Panc1 (cell line): ENCODE results near the gene PRR19. TPM values are rescaled to one million over a fixed set of nuclear protein-coding genes. Genes with fewer than 3 reads are reported as not detected.

Experiments used
- ATAC-seq: fragments of 200-7000 bp; cut with Tn5 transposase; 2 replicates; pipeline ENCODE4 v1.9.1; 2020; ENCODE audit warnings: mild to moderate bottlenecking, moderate library complexity
- BruUV-seq: library from RNA; stranded (reverse); fragments of 400-500 nt; replicated peaks from 2 replicates; lab custom pipeline; 2021; lab: Mats Ljungman, UMichigan
- CTCF ChIA-PET: fragments of 300-600 bp; sonication (Branson Sonifier 250); formaldehyde crosslinking; loops from one replicate; lab custom pipeline; 2022; ENCODE audit warnings: antibody characterized with exemption; lab: Charles Lee
- POLR2A ChIA-PET: fragments of 300-600 bp; sonication (Branson Sonifier 250); formaldehyde crosslinking; loops from one replicate; lab custom pipeline; 2022; ENCODE audit warnings: antibody characterized with exemption; lab: Charles Lee
- DNase-seq: peaks from one replicate; pipeline ENCODE4 v3.0.0-alpha.2; 2010; ENCODE audit warnings: low read depth, low spot score
- H3K27ac ChIP-seq: 2 replicates; pipeline ENCODE4 v1.5.1; 2011; ENCODE audit warnings: mild to moderate bottlenecking, low read length, inconsistent platforms
- H3K27me3 ChIP-seq: fragments of 200-500 bp; sonication (Bioruptor generic); 2 replicates; pipeline ENCODE4 v1.6.0; 2014; ENCODE audit warnings: low read length, inconsistent platforms; ENCODE audit not compliant: control insufficient read depth, insufficient read depth
- H3K36me3 ChIP-seq: fragments of 200-500 bp; sonication (Bioruptor generic); 2 replicates; pipeline ENCODE4 v1.5.1; 2014; ENCODE audit warnings: inconsistent platforms, mild to moderate bottlenecking, low read length, moderate library complexity; ENCODE audit not compliant: control insufficient read depth, insufficient read depth
- H3K4me1 ChIP-seq: 2 replicates; pipeline ENCODE4 v1.5.1; 2011; ENCODE audit warnings: inconsistent platforms, mild to moderate bottlenecking, low read length, moderate library complexity; ENCODE audit not compliant: control insufficient read depth, insufficient read depth
- H3K4me3 ChIP-seq, 2 experiments: 2 replicates each; pipeline ENCODE4 v1.5.1; 2011 to 2012; ENCODE audit warnings: low read depth in 2 of 2, low read length in 2 of 2, mild to moderate bottlenecking in 2 of 2, inconsistent platforms in 1 of 2, moderate library complexity in 1 of 2
- H3K9me3 ChIP-seq: fragments of 200-500 bp; sonication (Bioruptor generic); 2 replicates; pipeline ENCODE4 v1.5.1; 2014; ENCODE audit warnings: low read depth, mild to moderate bottlenecking, inconsistent platforms, low read length, moderate library complexity; ENCODE audit not compliant: control insufficient read depth, insufficient read depth
- POLR2AphosphoS5 ChIP-seq: IDR thresholded peaks from 2 replicates; pipeline ENCODE4 v1.6.1; 2012; ENCODE audit warnings: mild to moderate bottlenecking, low read depth, low read length, moderate library complexity
- SIN3A ChIP-seq: IDR thresholded peaks from 2 replicates; pipeline ENCODE4 v1.6.1; 2012; ENCODE audit warnings: low read depth, mild to moderate bottlenecking, low read length, moderate library complexity, borderline replicate concordance; ENCODE audit not compliant: insufficient read depth
- TCF7L2 ChIP-seq: IDR thresholded peaks from 2 replicates; pipeline ENCODE4 v1.6.1; 2011; ENCODE audit warnings: mild to moderate bottlenecking, low read depth, low read length, inconsistent platforms
- in situ Hi-C: cut with HindIII; loops from 2 replicates; pipeline ENCODE4 v1.10.0; 2016; ENCODE audit warnings: low sequenced_read_pairs, low pct_unique_long_range_greater_than_20kb
- intact Hi-C: fragments of 100-400 bp; cut with micrococcal nuclease; formaldehyde crosslinking; loops from one replicate; pipeline ENCODE4 v1.10.0; 2022; ENCODE audit not compliant: unreplicated experiment
- total RNA-seq: library from RNA; stranded (reverse); gene quantifications from one replicate; pipeline ENCODE4 v1.2.1, GENCODE V29; 2021; ENCODE audit not compliant: unreplicated experiment
- TF ChIP-seq, protein P1 (sequence below), 2 experiments: IDR thresholded peaks; 2 replicates each; pipeline ENCODE4 v1.6.1; 2011 to 2012; ENCODE audit warnings: low read depth in 2 of 2, control low read depth in 1 of 2, low read length in 1 of 2, mild to moderate bottlenecking in 1 of 2, moderate library complexity in 1 of 2; ENCODE audit not compliant: insufficient read depth in 1 of 2
- TF ChIP-seq, protein P2 (sequence below): fragments of 450-650 bp; IDR thresholded peaks from 2 replicates; pipeline ENCODE4 v1.5.1; 2017; ENCODE audit warnings: mild to moderate bottlenecking

Gene PRR19
- total RNA-seq, 1 experiment from 2014 or later = 2.1 TPM

DNA sequence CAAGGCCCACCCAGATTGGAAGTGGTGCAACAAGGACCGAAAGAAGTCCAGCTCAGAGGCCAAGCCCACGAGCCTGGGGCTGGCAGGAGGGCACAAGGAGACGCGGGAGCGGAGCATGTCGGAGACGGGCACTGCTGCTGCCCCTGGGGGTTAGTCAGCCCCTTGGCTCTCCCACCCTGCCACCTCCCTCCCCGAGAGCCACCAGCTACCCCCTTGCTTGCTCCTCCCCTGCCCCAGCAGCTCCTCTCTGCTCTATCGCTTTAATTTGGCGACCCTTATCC lies 14.2 kb upstream of the PRR19 start:
- H3K36me3 ChIP-seq = no peaks in the 10 kb centered on the region; the same call in 1 of the 2 replicates
- intact Hi-C loops = no loop called here
- TF ChIP-seq, protein P1, sequence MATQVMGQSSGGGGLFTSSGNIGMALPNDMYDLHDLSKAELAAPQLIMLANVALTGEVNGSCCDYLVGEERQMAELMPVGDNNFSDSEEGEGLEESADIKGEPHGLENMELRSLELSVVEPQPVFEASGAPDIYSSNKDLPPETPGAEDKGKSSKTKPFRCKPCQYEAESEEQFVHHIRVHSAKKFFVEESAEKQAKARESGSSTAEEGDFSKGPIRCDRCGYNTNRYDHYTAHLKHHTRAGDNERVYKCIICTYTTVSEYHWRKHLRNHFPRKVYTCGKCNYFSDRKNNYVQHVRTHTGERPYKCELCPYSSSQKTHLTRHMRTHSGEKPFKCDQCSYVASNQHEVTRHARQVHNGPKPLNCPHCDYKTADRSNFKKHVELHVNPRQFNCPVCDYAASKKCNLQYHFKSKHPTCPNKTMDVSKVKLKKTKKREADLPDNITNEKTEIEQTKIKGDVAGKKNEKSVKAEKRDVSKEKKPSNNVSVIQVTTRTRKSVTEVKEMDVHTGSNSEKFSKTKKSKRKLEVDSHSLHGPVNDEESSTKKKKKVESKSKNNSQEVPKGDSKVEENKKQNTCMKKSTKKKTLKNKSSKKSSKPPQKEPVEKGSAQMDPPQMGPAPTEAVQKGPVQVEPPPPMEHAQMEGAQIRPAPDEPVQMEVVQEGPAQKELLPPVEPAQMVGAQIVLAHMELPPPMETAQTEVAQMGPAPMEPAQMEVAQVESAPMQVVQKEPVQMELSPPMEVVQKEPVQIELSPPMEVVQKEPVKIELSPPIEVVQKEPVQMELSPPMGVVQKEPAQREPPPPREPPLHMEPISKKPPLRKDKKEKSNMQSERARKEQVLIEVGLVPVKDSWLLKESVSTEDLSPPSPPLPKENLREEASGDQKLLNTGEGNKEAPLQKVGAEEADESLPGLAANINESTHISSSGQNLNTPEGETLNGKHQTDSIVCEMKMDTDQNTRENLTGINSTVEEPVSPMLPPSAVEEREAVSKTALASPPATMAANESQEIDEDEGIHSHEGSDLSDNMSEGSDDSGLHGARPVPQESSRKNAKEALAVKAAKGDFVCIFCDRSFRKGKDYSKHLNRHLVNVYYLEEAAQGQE (IDR thresholded peaks at IDR 0.05; ENCODE audit: insufficient read depth in 1 of 2, low read depth in 2 of 2, low read length in 1 of 2) = no peak
- no peak for TF ChIP-seq SIN3A
- TF ChIP-seq POLR2AphosphoS5 = no peak
- TF ChIP-seq, protein P2, sequence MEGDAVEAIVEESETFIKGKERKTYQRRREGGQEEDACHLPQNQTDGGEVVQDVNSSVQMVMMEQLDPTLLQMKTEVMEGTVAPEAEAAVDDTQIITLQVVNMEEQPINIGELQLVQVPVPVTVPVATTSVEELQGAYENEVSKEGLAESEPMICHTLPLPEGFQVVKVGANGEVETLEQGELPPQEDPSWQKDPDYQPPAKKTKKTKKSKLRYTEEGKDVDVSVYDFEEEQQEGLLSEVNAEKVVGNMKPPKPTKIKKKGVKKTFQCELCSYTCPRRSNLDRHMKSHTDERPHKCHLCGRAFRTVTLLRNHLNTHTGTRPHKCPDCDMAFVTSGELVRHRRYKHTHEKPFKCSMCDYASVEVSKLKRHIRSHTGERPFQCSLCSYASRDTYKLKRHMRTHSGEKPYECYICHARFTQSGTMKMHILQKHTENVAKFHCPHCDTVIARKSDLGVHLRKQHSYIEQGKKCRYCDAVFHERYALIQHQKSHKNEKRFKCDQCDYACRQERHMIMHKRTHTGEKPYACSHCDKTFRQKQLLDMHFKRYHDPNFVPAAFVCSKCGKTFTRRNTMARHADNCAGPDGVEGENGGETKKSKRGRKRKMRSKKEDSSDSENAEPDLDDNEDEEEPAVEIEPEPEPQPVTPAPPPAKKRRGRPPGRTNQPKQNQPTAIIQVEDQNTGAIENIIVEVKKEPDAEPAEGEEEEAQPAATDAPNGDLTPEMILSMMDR = no peak
- TF ChIP-seq TCF7L2 = no peak
- in situ Hi-C loops = no loop called here
- no peak overlapping the region for H3K27ac ChIP-seq
- no peaks in the 10 kb centered on the region for H3K9me3 ChIP-seq
- no TSS peak for BruUV-seq
- POLR2A ChIA-PET = no interaction called here
- CTCF ChIA-PET = no interaction called here
- H3K4me1 ChIP-seq = peaks cover 18% of the 10 kb centered on the region
- H3K4me3 ChIP-seq = no peak overlapping the region
- ATAC-seq (no peak), DNase-seq (no peak)
- H3K27me3 ChIP-seq = no peaks in the 10 kb centered on the region

DNA sequence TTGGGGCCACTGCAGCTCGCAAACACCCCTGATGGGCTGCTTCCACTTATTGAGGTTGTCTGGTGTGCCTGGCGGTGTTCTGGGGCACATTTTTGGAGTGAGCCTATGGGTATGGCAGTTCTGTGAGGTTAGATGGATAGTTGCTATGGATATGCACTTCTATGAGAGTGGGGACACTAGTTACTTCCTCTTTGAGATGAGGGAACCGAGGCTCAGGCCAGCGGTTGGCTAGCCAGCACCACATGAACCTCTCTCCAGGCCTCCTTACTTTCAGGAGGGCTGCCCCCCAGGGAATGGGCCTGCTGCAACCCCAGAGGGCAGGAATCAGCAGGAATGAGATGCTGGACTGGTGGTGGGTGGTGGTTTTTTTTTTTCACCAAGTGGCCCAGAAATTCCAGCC lies 13.5 kb upstream of the PRR19 start:
- Histone ChIP-seq H3K36me3 (no peaks in the 10 kb centered on the region; the same call in 1 of the 2 replicates), H3K4me1 (peaks cover 15% of the 10 kb centered on the region), H3K27me3 (no peaks in the 10 kb centered on the region), H3K27ac (no peak overlapping the region), H3K4me3 (no peak overlapping the region), H3K9me3 (no peaks in the 10 kb centered on the region)
- TF ChIP-seq SIN3A (no peak), TCF7L2 (no peak)
- DNase-seq (no peak), ATAC-seq (no peak)
- ChIA-PET CTCF (interaction anchor here (0.7 kb wide), 2 partner anchors 32 to 174 kb away, joined by 3 to 6 read pairs; no protein-coding TSS in a partner anchor), POLR2A (no interaction called here)
- in situ Hi-C loops (no loop called here), intact Hi-C loops (no loop called here)
- no TSS peak for BruUV-seq

DNA sequence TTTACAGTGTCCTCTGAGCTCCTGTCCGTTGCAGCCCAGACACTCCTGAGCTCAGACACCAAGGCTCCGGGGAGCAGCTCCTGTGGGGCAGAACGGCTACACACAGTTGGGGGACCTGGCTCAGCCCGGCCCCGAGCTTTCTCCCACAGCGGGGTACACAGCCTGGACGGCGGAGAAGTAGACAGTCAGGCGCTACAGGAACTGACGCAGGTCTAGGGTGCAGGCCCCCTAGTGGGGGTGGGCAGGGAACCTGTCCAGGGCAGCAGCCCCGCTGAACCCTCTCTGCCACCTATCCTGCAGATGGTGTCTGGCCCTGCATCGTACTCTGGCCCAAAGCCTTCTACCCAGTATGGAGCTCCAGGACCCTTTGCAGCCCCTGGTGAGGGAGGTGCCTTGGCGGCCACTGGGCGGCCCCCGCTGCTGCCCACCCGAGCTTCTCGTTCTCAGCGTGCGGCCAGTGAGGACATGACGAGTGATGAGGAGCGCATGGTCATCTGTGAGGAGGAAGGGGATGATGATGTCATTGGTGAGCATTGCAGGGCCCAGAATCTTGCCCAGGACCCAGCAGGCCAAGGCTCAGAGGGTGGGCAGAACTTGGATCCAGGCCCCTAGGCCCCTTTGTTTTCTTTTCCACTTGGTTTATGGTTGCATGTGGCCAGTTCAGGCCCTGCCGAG lies 12.9 kb upstream of the PRR19 start:
- no peaks in the 10 kb centered on the region; the same call in 1 of the 2 replicates for H3K36me3 ChIP-seq
- no TSS peak for BruUV-seq
- TF ChIP-seq, protein P1 (IDR thresholded peaks at IDR 0.05; ENCODE audit: insufficient read depth in 1 of 2, low read depth in 2 of 2, low read length in 1 of 2) = no peak
- TF ChIP-seq, protein P2 = peak; percentile 20; the same call in 1 of the 2 replicates
- no peak for ATAC-seq
- intact Hi-C loops = no loop called here
- H3K27me3 ChIP-seq = no peaks in the 10 kb centered on the region
- H3K9me3 ChIP-seq = no peaks in the 10 kb centered on the region
- H3K4me1 ChIP-seq = peaks cover 15% of the 10 kb centered on the region
- ChIA-PET CTCF (interaction anchor here (0.7 kb wide), 2 partner anchors 33 to 174 kb away, joined by 3 to 6 read pairs; no protein-coding TSS in a partner anchor), POLR2A (no interaction called here)
- no peak overlapping the region for H3K27ac ChIP-seq
- H3K4me3 ChIP-seq = no peak overlapping the region
- in situ Hi-C loops = no loop called here
- no peak for DNase-seq
